Measurements from ENCODE around the gene ETHE1.
A peak's percentile ranks its signal among the peaks of the same experiment; 100 is the strongest.
"Not testable (repeated sequence)": the region's sequence is repeated elsewhere in the genome, so short reads cannot be mapped to it uniquely, and the experiment has no call there.

Gene ETHE1

GRCh38 chr19:43551399-43552197 is 24.6 kb upstream of the ETHE1 start:
- no peak for DNase-seq

- no peak for DNase-seq
Observed at GRCh38 chr19:43548706-43549105, 21.7 kb upstream of the ETHE1 start.

GRCh38 chr19:43547926-43548325 is 20.9 kb upstream of the ETHE1 start:
- DNase-seq, result not testable (repeated sequence)

GRCh38 chr19:43546581-43546980 is 19.6 kb upstream of the ETHE1 start:
- DNase-seq, result no peak

GRCh38 chr19:43545981-43546380 is 19.0 kb upstream of the ETHE1 start:
- DNase-seq, result no peak

GRCh38 chr19:43545276-43545675 is 18.3 kb upstream of the ETHE1 start:
- no peak for DNase-seq

GRCh38 chr19:43544077-43544476 is 17.1 kb upstream of the ETHE1 start:
- DNase-seq, result no peak

- DNase-seq, result no peak
Observed at GRCh38 chr19:43541920-43542650, 15.1 kb upstream of the ETHE1 start.

GRCh38 chr19:43540381-43540780 is 13.4 kb upstream of the ETHE1 start:
- no peak for DNase-seq

GRCh38 chr19:43538922-43539321 is 11.9 kb upstream of the ETHE1 start:
- no peak for DNase-seq

- DNase-seq, result no peak
Observed at GRCh38 chr19:43534816-43535761, 8.1 kb upstream of the ETHE1 start.

GRCh38 chr19:43534305-43534815 is 7.4 kb upstream of the ETHE1 start:
- no peak for DNase-seq

- DNase-seq, result peak; percentile 85
Observed at GRCh38 chr19:43533546-43534304, 6.7 kb upstream of the ETHE1 start.

- DNase-seq, result peak; percentile 63
Observed at GRCh38 chr19:43532962-43533545, 6.1 kb upstream of the ETHE1 start, which contains the start of gene ZNF575. Gene ZNF575, plus strand, starts transcription at chr19:43533188. Its CDS starts 1,235 bp downstream, at chr19:43534423.

GRCh38 chr19:43532571-43532961 is 5.6 kb upstream of the ETHE1 start:
- DNase-seq, result no peak

GRCh38 chr19:43527860-43528622 is 1.0 kb upstream of the ETHE1 start:
- DNase-seq, result no peak

- DNase-seq, result no peak
Observed at GRCh38 chr19:43525836-43526771, 897 bp downstream of the ETHE1 start.

- DNase-seq, result peak; percentile 21
Observed at GRCh38 chr19:43524922-43525835, 1.8 kb downstream of the ETHE1 start.
